ENCODE measurements around the gene KLF6.

KLF6 gene

GRCh38 chr10:3729397-3729976 is 55.5 kb downstream of the KLF6 start:
- no peak for DNase-seq (ENCODE audit: low spot score)

GRCh38 chr10:3728563-3728962 is 56.4 kb downstream of the KLF6 start:
- DNase-seq (ENCODE audit: low spot score) = no peak

GRCh38 chr10:3727268-3727667 is 57.7 kb downstream of the KLF6 start:
- no peak for DNase-seq (ENCODE audit: low spot score)

Data from D341Med (cell line).